GM23338 (cell line): ENCODE data around the gene SARDH. TPM values are rescaled to one million over a fixed set of nuclear protein-coding genes. Genes with fewer than 3 reads are reported as not detected.

Experiments
- ATAC-seq: fragments of 200-7000 bp; cut with Tn5 transposase; 3 replicates; pipeline ENCODE4 v1.9.1; 2020
- DNase-seq: peaks from one replicate; pipeline ENCODE4 v3.0.0-alpha.2; 2015; ENCODE audit warnings: low spot score
- H2AFZ ChIP-seq: fragments of 200-600 bp; sonication (generic); 2 replicates; pipeline ENCODE4 v1.8.0; 2016; ENCODE audit warnings: antibody characterized with exemption, mild to moderate bottlenecking, moderate library complexity
- H3F3A ChIP-seq: fragments of 200-600 bp; sonication (generic); replicated peaks from 2 replicates; pipeline ENCODE4 v1.8.0; 2017; ENCODE audit warnings: antibody characterized with exemption, mixed run types, low read depth
- H3K27ac ChIP-seq: fragments of 200-600 bp; sonication (generic); 2 replicates; pipeline ENCODE4 v1.6.1; 2016; ENCODE audit warnings: low read depth
- H3K27me3 ChIP-seq: fragments of 200-600 bp; sonication (generic); 2 replicates; pipeline ENCODE4 v1.8.0; 2016; ENCODE audit warnings: mild to moderate bottlenecking, mixed run types, moderate library complexity; ENCODE audit not compliant: insufficient read depth
- H3K36me3 ChIP-seq: fragments of 200-600 bp; sonication (generic); 2 replicates; pipeline ENCODE4 v1.8.0; 2016; ENCODE audit warnings: mild to moderate bottlenecking; ENCODE audit not compliant: insufficient read depth
- H3K4me1 ChIP-seq: fragments of 200-600 bp; sonication (generic); 2 replicates; pipeline ENCODE4 v1.8.0; 2016; ENCODE audit warnings: mild to moderate bottlenecking, moderate library complexity; ENCODE audit not compliant: insufficient read depth
- H3K4me2 ChIP-seq: fragments of 200-600 bp; sonication (generic); 2 replicates; pipeline ENCODE4 v1.7.1; 2017; ENCODE audit warnings: mixed run types
- H3K4me3 ChIP-seq: fragments of 200-600 bp; sonication (generic); 2 replicates; pipeline ENCODE4 v1.6.1; 2016; ENCODE audit warnings: mixed run types
- H3K79me2 ChIP-seq: fragments of 200-600 bp; sonication (generic); replicated peaks from 2 replicates; pipeline ENCODE4 v1.8.0; 2017; ENCODE audit warnings: mild to moderate bottlenecking; ENCODE audit not compliant: insufficient read depth
- H3K9me2 ChIP-seq: fragments of 200-600 bp; sonication (generic); 2 replicates; pipeline ENCODE4 v1.8.0; 2017; ENCODE audit not compliant: insufficient read depth
- H4K20me1 ChIP-seq: fragments of 200-600 bp; sonication (generic); replicated peaks from 2 replicates; pipeline ENCODE4 v1.8.0; 2017; ENCODE audit warnings: mild to moderate bottlenecking; ENCODE audit not compliant: insufficient read depth
- H3K27ac Mint-ChIP-seq: 2 replicates; pipeline ENCODE4 v1.8.0; 2020; ENCODE audit warnings: inconsistent platforms, mild to moderate bottlenecking, moderate library complexity, mixed read lengths
- H3K27me3 Mint-ChIP-seq: 3 replicates; pipeline ENCODE4 v1.8.0; 2022; ENCODE audit warnings: low read depth, mild to moderate bottlenecking, moderate library complexity, mixed read lengths, inconsistent platforms; ENCODE audit not compliant: insufficient read depth, poor library complexity
- H3K36me3 Mint-ChIP-seq: 3 replicates; pipeline ENCODE4 v1.8.0; 2021; ENCODE audit warnings: low read depth, mild to moderate bottlenecking, inconsistent platforms, moderate library complexity, mixed read lengths
- H3K4me1 Mint-ChIP-seq: 3 replicates; pipeline ENCODE4 v1.8.0; 2020; ENCODE audit warnings: mild to moderate bottlenecking, inconsistent platforms, mixed read lengths
- H3K4me3 Mint-ChIP-seq: 3 replicates; pipeline ENCODE4 v1.8.0; 2021; ENCODE audit warnings: moderate library complexity, mild to moderate bottlenecking, inconsistent platforms, mixed read lengths
- H3K9me3 Mint-ChIP-seq: 3 replicates; pipeline ENCODE4 v1.8.0; 2020; ENCODE audit warnings: moderate library complexity, mild to moderate bottlenecking, inconsistent platforms, mixed read lengths
- CREB1 ChIP-seq: fragments of 250-450 bp; sonication (Bioruptor Pico); IDR thresholded peaks from 2 replicates; pipeline ENCODE4 v1.5.0; 2020; ENCODE audit warnings: low read depth, mild to moderate bottlenecking, moderate library complexity
- ETS1 ChIP-seq: IDR thresholded peaks from 2 replicates; pipeline ENCODE4 v1.6.1; 2016; ENCODE audit warnings: antibody characterized with exemption
- EZH2 ChIP-seq: fragments of 200-600 bp; sonication (generic); IDR thresholded peaks from one replicate; pipeline ENCODE4 v1.8.0; 2017; ENCODE audit warnings: antibody characterized with exemption, mild to moderate bottlenecking, low read depth; ENCODE audit not compliant: unreplicated experiment
- EZH2phosphoT487 ChIP-seq: fragments of 200-600 bp; sonication (generic); IDR thresholded peaks from one replicate; pipeline ENCODE4 v1.8.1; 2018; ENCODE audit warnings: antibody characterized with exemption; ENCODE audit not compliant: unreplicated experiment
- JUNB ChIP-seq: IDR thresholded peaks from one replicate; pipeline ENCODE4 v1.6.1; 2016; ENCODE audit warnings: antibody characterized with exemption; ENCODE audit not compliant: unreplicated experiment
- NANOG ChIP-seq: IDR thresholded peaks from 2 replicates; pipeline ENCODE4 v1.6.1; 2016; ENCODE audit warnings: antibody characterized with exemption, borderline replicate concordance
- POLR2AphosphoS5 ChIP-seq: IDR thresholded peaks from 2 replicates; pipeline ENCODE4 v1.6.1; 2016; ENCODE audit warnings: antibody characterized with exemption, low read depth
- REST ChIP-seq: IDR thresholded peaks from one replicate; pipeline ENCODE4 v1.6.1; 2018; ENCODE audit warnings: antibody characterized with exemption; ENCODE audit not compliant: unreplicated experiment
- STAT1 ChIP-seq: IDR thresholded peaks from one replicate; pipeline ENCODE4 v1.6.1; 2016; ENCODE audit warnings: antibody characterized with exemption; ENCODE audit not compliant: unreplicated experiment
- ZNF114 ChIP-seq: fragments of 250-450 bp; sonication (Bioruptor Pico); IDR thresholded peaks from 2 replicates; pipeline ENCODE4 v1.5.0; 2020; ENCODE audit warnings: mild to moderate bottlenecking, moderate library complexity
- ZNF331 ChIP-seq: fragments of 250-450 bp; sonication (Bioruptor Pico); IDR thresholded peaks from 2 replicates; pipeline ENCODE4 v1.5.0; 2020; ENCODE audit warnings: low read depth, mild to moderate bottlenecking, moderate library complexity
- ZNF462 ChIP-seq: fragments of 250-450 bp; sonication (Bioruptor Pico); IDR thresholded peaks from 2 replicates; pipeline ENCODE4 v1.5.0; 2020; ENCODE audit warnings: mild to moderate bottlenecking, moderate library complexity
- polyA plus RNA-seq: library from polyadenylated mRNA; unstranded; fragments of >200 nt; fragmentation: Nextera tagmentation; extraction: Ambion mirVana; gene quantifications from 2 replicates; pipeline ENCODE4 v1.2.1, GENCODE V29; 2016
- total RNA-seq: library from RNA; depleted of rRNA; stranded (reverse); fragments of >200 nt; shearing (Covaris generic); gene quantifications from 2 replicates; pipeline ENCODE4 v1.2.3, GENCODE V29; 2014
- TF ChIP-seq, protein P1 (sequence below), 2 experiments: fragments of 200-600 bp in 1 of 2; sonication (generic) in 1 of 2; conservative IDR thresholded peaks; 2 replicates each; pipeline versions ENCODE4 v1.5.1 to v1.6.1; 2016 to 2017; ENCODE audit warnings: antibody characterized with exemption in 2 of 2, low read depth in 2 of 2, mild to moderate bottlenecking in 2 of 2, moderate library complexity in 1 of 2

The SARDH gene
- total and polyA plus RNA-seq, 2 experiments from 2014 or later: 2.8 to 10.4 TPM

DNA sequence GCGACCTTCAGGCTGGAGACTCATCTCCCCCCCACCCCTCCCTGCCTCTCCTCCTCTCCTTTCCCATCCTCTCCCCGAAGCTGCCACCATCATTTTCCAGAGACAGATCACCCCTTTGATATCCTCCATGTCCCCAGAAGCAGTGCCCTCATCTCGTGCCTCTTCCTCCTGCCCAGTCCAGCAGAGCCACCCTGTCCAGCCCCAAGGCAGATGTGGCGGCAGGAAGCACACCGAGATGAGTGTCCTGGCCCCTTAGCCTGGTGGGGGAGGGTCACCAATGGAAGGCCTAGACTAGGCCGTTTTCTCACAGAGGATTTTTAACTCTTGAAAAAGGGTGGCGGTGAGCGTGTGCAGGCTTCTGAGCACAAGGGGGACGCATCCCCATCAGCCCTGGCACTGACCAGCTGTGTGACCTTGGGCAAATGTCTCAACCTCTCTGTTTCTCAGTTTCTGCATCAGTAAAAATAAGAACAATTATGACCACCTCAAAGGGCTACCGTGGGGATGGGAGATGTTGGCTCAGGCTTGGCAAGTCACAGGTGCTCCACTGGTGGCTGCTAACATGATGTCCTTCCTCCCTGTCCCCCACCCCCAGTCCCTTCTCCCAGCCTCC, 48.9 kb downstream of the SARDH start:
- H3K79me2 ChIP-seq: no peaks in the 10 kb centered on the region
- no peaks in the 10 kb centered on the region for H3K27me3 ChIP-seq
- peaks cover 13% of the 10 kb centered on the region for H3K27me3 Mint-ChIP-seq
- peaks cover 13% of the 10 kb centered on the region for H3K4me1 Mint-ChIP-seq
- DNase-seq: no peak
- no peak overlapping the region for H3K4me2 ChIP-seq
- no peaks in the 10 kb centered on the region for H3K9me3 Mint-ChIP-seq
- no peak overlapping the region for H3K27ac ChIP-seq
- no peak for ATAC-seq
- H3K4me3 ChIP-seq: no peak overlapping the region
- no peaks in the 10 kb centered on the region for H3K9me2 ChIP-seq
- no peak overlapping the region for H3K4me3 Mint-ChIP-seq
- no peaks in the 10 kb centered on the region for H3K4me1 ChIP-seq
- no peaks in the 10 kb centered on the region; the same call in 2 of the 3 replicates for H3K36me3 Mint-ChIP-seq
- H2AFZ ChIP-seq: no peak overlapping the region
- H3F3A ChIP-seq: no peaks in the 10 kb centered on the region
- H3K36me3 ChIP-seq: no peaks in the 10 kb centered on the region
- no peak overlapping the region for H3K27ac Mint-ChIP-seq
- H4K20me1 ChIP-seq: no peaks in the 10 kb centered on the region
- TF ChIP-seq, protein P1, sequence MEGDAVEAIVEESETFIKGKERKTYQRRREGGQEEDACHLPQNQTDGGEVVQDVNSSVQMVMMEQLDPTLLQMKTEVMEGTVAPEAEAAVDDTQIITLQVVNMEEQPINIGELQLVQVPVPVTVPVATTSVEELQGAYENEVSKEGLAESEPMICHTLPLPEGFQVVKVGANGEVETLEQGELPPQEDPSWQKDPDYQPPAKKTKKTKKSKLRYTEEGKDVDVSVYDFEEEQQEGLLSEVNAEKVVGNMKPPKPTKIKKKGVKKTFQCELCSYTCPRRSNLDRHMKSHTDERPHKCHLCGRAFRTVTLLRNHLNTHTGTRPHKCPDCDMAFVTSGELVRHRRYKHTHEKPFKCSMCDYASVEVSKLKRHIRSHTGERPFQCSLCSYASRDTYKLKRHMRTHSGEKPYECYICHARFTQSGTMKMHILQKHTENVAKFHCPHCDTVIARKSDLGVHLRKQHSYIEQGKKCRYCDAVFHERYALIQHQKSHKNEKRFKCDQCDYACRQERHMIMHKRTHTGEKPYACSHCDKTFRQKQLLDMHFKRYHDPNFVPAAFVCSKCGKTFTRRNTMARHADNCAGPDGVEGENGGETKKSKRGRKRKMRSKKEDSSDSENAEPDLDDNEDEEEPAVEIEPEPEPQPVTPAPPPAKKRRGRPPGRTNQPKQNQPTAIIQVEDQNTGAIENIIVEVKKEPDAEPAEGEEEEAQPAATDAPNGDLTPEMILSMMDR (conservative IDR thresholded peaks at IDR 0.05; ENCODE audit: low read depth in 2 of 2): no peak
- TF ChIP-seq POLR2AphosphoS5 (no peak), EZH2 (no peak), NANOG (no peak), EZH2phosphoT487 (no peak), REST (no peak), JUNB (no peak), STAT1 (no peak), ZNF114 (CRISPR knock-in tag) (no peak), ZNF331 (CRISPR knock-in tag) (no peak), ETS1 (no peak), CREB1 (CRISPR knock-in tag) (no peak), ZNF462 (CRISPR knock-in tag) (no peak)
